NCI-H82 treated with DMSO at 0.1 percent for 48 hours (cell line): ENCODE data around the gene MCHR1.
"Not testable (repeated sequence)": the region's sequence is repeated elsewhere in the genome, so short reads cannot be mapped to it uniquely, and the experiment has no call there.

Experiments
- DNase-seq: peaks from one replicate; lab custom pipeline; 2025; ENCODE audit not compliant: unreplicated experiment; lab: John Stamatoyannopoulos, UW

The MCHR1 gene

GRCh38 chr22:40655941-40656340 lies 23.3 kb upstream of the MCHR1 start:
- DNase-seq = not testable (repeated sequence)

- not testable (repeated sequence) for DNase-seq
Observed at GRCh38 chr22:40656651-40657050, 22.6 kb upstream of the MCHR1 start.

- DNase-seq = no peak
Observed at GRCh38 chr22:40659166-40659565, 20.1 kb upstream of the MCHR1 start.

- DNase-seq = no peak
Observed at GRCh38 chr22:40660730-40661129, 18.6 kb upstream of the MCHR1 start.

- no peak for DNase-seq
Observed at GRCh38 chr22:40661671-40662070, 17.6 kb upstream of the MCHR1 start.

- no peak for DNase-seq
Observed at GRCh38 chr22:40665312-40665711, 14.0 kb upstream of the MCHR1 start.

- DNase-seq = peak; percentile 34
Observed at GRCh38 chr22:40666151-40666848, 13.0 kb upstream of the MCHR1 start.

GRCh38 chr22:40668611-40669411 lies 10.5 kb upstream of the MCHR1 start:
- DNase-seq = no peak

- no peak for DNase-seq
Observed at GRCh38 chr22:40670058-40670457, 9.2 kb upstream of the MCHR1 start.

- DNase-seq = no peak
Observed at GRCh38 chr22:40671369-40671768, 7.9 kb upstream of the MCHR1 start.

GRCh38 chr22:40671796-40672360 lies 7.4 kb upstream of the MCHR1 start:
- DNase-seq = no peak

GRCh38 chr22:40673017-40673416 lies 6.3 kb upstream of the MCHR1 start:
- no peak for DNase-seq

- DNase-seq = no peak
Observed at GRCh38 chr22:40674274-40674673, 5.0 kb upstream of the MCHR1 start.

- DNase-seq = not testable (repeated sequence)
Observed at GRCh38 chr22:40676166-40676565, 3.1 kb upstream of the MCHR1 start.

GRCh38 chr22:40676644-40677043 lies 2.6 kb upstream of the MCHR1 start:
- DNase-seq = no peak

- no peak for DNase-seq
Observed at GRCh38 chr22:40678493-40679248, 613 bp upstream of the MCHR1 start.

GRCh38 chr22:40679964-40680818 lies 907 bp downstream of the MCHR1 start:
- peak; percentile 59 for DNase-seq

- no peak for DNase-seq
Observed at GRCh38 chr22:40680819-40681183, 1.5 kb downstream of the MCHR1 start.

- no peak for DNase-seq
Observed at GRCh38 chr22:40681451-40681850, 2.2 kb downstream of the MCHR1 start.

- DNase-seq = peak; percentile 75
Observed at GRCh38 chr22:40684728-40685127, 5.4 kb downstream of the MCHR1 start.

- DNase-seq = no peak
Observed at GRCh38 chr22:40685406-40685805, 6.1 kb downstream of the MCHR1 start.
